NCI-H1105 treated with DMSO at 0.1 percent for 48 hours (cell line): ENCODE data around the gene CCDC69.
"Not testable (repeated sequence)": the region's sequence is repeated elsewhere in the genome, so short reads cannot be mapped to it uniquely, and the experiment has no call there.

Experiments
- DNase-seq: peaks from one replicate; lab custom pipeline; 2025; lab: John Stamatoyannopoulos, UW

CCDC69 gene

DNA sequence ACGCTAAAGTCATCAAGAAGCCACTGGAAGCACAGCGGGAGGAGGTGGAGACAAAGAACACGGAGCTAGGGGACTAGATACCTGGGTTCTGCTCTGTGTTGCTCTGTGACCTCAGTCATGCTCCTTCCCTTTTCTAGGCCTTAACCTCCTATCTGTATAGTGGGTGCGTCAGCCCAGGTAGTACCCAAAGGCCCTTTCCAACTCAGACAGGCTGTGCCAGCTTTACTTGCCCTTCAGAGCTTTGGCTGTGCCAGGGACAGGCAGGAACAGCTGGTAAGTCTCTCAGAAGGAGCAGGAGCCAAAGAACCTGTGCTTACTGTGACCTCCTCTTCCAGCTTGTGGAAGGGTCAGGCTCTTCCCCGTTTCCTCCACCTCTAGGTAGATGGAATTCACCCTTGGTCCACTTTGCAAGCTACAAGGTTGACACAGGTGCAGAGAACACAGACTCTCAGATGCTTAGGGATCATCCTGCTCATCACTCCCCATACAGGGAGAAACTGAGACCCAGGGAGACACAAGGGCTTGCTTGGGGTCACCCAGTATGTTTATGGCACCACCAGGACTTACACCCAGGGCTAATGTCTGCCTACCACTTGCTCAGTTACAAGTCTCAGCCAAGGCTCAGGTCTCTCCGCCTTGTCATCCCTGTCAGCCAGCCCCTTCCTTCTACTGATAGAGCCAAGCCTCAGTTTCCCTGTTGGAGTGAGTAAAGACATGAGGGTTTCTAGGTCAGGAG, 1.7 kb downstream of the CCDC69 start:
- DNase-seq, result no peak

DNA sequence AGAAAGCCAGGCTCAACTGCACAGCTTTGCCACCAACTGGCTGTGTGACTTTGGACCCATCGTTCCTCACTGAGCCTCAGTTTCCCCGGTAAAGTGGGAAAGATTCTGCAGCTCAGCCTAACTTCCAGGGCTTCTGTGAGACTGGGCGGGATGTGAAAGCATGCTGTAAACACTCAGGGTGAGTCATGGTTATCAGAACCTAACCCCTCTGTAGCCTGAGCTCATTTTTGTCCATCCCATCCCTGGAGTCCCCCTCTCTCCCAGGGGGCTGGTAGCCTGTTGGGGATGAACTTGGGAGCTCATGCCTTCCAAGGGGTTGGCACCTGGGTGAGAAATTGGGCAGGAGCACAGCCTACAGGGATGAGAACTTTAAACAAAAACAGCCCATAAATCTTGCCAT, 2.3 kb downstream of the CCDC69 start:
- DNase-seq, result no peak

DNA sequence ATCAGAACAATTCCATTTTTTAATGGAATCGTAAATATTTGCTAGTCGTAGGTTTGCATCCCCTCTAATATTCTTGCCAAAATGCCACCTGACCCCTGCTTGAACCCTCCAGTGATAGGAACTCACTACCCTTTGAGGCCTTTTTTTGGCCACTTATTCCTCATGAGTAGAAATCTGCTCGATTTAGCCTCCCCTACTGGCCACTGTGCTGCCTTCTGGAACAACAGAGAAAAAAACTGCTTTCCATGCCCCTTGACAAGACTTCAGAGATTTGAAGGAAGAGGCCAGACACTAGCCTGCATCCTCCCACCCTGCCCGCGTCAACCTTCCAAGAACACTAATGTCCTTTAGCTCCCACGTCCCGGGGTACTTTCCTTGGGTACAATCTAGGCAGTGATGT, 4.1 kb downstream of the CCDC69 start:
- DNase-seq, result no peak

DNA sequence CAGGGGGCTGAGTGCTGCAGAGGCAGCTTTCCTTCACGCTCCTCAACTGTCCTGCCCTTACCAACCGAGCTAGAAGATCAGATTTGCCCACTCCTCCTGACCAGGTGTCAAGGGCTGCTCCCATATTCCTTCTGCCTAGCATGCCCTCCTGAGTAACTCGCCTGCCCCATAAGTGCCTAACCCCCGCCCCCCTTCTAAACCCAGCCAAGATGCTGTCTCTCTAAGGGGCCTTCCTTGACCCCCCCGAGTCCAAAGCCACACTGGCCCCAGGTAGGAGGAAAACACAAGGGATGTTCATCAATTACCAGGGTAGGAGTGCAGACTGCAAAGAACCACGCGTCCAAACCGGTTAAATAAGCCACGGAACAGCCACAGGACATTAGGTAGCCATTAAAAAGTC, 4.8 kb downstream of the CCDC69 start:
- no peak for DNase-seq

DNA sequence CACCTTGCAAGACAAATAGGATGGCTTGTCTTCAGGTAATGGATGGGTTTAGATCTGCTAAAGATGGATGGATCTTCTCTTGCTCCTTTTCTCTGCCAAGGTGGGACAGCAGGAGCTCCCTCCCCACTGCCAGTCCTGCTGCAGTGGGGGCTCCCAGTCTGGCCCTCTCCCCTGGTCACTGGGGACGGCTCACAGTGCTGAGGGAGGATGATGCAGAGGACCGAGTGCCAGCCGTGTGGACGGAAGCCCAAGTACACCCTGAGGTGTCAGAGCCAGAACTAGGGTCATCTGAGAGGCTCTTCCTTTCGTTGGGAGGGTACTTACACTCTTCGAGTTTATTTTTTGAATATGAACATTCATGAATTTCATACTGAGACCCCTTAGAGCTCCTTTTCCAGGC, 5.7 kb downstream of the CCDC69 start:
- DNase-seq, result no peak

DNA sequence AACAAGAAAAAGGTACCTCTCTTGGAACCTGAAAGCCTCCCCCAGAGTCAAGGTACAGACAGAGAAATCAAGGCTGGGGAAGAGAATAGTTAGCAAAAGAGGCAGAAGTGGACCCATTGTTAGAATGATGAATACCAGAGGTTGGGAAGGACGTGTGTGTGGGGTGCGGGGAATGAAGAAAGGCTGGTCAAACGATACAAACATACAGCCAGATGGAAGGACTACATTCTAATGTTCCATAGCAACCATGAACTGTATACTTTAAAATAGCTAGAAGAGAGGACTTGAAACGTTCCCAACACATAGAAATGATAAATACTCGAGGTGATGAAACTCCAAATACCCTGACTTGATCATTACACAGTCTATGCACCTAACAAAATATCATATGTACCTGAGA, 7.1 kb downstream of the CCDC69 start:
- DNase-seq, result no peak

DNA sequence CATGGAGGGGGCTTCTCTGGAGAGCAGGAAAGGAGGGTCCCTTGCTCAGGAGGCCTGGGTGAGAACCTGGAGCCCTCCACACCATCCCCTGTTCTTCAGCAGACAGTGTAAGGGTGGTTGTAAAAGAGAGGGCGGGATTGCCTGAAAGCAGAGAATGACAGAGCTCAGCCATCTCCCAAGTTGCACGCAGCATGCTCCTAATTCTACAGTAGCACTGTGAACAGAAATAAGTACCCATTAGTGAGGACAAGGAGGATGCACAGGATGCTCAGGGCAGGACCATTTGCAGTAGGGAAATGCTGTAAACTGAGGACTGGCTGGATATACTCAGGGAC, 8.4 kb downstream of the CCDC69 start:
- DNase-seq, result no peak

DNA sequence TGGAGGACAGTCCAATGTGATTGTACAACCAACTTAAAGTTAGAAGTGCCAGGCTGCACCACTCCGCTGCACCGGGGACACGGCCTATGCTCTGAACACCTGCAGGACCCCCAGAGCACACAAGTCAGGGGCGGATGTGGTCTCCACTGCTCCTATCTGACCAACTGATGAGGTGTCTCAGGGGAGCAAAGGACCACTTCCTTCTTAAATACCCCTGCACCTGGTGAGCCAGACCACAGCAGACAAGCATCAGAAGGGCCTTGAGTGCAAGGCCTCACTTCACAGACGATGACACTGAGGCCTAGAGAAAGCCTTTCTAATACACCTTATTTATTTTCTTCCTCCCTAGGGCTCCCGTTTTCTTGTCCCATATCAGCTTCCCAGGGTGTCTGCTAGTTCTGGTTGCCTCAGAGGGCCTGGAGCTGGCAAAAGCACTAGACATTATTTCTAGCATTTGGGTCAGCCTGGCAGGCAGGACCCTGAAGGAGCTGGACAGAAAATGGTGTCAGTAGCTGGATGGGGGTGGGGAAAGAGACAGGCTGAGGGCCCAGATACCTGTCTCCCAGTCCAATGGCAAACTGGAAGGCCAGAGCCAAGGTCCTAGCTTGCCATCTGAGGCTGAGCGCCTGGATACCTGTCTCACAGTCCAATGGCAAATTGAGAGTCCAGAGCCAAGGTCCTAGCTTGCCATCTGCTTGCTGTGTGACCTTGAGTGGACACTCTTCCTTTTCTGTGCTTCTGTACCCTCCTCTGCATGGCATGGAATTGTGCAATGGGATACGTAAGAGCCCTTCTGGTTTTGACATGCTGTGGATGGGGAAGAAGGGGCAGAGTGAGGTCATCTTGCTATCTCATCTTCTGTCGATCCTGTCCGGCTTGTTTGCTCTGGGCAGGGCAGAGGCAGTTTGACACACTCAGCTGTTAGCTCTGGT, 9.0 kb downstream of the CCDC69 start:
- no peak for DNase-seq

DNA sequence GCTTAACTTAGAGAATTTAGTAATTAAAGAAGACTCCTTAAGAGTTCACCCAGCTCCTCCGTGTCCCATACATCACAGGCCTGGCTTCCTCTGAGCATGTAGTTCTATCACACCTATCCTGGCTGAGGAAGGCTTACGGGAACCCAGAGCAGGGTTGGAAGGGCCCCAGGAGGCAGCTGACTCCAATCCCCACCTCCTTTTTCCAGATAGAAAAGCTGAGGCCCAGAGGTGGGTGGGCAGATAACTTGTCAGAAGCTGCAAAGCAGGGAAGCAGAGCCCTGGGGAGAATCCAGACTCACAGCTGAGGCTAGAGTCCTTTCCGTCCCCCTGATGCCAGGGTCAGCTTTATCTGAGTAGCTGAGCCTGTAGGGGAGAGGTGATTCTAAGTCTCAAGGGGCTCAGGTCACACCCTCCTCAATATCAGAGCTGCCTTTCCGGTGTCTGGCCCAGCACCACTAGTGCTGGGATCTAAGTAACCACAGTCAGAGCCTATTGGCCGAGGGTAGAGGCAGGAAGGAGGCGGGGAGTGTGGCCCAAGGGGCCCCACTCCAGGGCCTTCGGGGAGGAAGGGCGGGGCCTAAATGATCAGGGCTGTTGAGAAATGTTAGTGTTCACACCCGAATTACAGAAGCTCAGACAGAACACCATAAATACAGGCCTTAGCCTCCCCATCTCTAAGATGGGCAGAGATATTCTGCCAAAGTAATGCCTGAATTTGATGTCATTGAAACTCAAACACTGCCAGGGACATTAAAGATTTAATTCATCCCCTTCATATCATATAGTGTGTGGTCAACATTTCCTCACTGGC, 9.9 kb downstream of the CCDC69 start:
- no peak for DNase-seq

DNA sequence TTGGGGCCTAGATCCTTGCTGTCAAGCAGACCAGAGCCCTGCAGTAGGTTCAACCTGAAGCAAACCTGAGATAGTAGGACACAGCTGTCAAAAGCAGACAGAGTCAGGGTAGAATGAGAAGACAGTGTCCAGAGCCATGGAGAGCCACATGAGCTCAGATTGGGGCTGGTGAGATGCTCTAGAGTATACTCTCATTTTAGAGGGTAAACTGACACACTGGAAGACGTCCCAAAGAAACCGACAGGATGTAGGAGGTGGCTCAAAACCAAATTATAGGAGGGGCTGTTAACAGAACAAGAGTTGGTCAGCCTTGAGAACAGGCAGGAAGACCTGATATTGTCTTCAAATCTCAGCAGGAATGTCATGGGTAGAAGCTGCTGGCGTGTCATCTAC, 11.5 kb downstream of the CCDC69 start:
- no peak for DNase-seq

DNA sequence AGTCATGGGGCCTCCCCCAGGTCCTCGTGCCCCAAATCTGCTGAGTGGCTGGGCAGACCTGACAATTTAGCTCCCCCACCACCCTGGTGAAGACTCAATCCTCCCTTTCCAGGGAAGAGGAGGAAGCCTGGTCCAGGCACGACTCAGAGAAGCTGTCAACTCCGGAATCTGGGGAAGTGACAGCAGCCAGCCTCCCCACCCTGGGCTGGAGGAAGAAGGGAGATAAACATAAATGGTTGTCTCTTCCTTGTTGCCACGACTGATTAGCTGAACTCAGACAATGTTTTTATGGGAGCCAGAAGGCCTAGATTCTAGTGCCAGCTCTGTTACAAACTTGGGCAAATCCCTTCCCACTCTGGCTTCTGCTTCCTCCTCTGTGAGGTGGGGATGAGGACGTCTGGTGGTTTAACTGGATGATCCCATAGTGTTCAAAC, 15.4 kb downstream of the CCDC69 start:
- no peak for DNase-seq

DNA sequence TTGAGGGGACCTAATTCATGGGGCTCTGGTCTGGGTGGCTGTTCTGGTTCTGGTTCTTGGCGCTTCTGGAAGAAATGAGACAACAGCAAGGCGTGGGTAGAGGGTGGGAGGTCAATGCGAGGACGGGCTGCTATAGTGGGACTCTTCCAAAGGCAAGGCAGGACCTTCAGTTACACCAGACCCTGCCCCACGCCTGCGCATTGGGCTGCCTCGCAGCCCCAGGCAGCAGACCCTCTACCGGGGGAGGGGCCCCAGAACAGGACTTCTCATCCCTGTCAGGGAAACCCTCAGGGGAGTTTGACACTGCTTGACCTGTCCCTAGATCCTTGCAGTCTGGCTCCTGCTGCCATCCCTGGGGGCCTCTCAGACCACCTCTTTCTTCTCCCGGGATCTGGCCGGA, 18.5 kb downstream of the CCDC69 start:
- no peak for DNase-seq

DNA sequence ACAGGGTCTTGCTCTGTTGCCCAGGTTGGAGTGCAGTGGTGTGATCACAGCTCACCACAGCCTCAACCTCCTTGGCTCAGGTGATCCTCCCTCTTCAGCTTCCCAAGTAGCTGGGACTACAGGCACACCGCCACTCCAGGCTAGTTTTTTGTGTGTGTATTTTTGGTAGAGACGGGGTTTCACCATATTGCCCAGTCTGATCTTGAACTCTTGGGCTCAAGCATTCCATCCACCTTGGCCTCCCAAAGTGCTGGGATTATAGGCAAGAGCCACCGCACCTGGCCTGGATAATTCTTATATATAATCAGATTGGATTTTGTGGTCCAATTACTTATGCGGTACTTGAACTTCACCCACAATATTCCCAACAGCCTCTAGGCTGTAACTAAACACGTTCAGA, 19.8 kb downstream of the CCDC69 start:
- DNase-seq, result no peak

DNA sequence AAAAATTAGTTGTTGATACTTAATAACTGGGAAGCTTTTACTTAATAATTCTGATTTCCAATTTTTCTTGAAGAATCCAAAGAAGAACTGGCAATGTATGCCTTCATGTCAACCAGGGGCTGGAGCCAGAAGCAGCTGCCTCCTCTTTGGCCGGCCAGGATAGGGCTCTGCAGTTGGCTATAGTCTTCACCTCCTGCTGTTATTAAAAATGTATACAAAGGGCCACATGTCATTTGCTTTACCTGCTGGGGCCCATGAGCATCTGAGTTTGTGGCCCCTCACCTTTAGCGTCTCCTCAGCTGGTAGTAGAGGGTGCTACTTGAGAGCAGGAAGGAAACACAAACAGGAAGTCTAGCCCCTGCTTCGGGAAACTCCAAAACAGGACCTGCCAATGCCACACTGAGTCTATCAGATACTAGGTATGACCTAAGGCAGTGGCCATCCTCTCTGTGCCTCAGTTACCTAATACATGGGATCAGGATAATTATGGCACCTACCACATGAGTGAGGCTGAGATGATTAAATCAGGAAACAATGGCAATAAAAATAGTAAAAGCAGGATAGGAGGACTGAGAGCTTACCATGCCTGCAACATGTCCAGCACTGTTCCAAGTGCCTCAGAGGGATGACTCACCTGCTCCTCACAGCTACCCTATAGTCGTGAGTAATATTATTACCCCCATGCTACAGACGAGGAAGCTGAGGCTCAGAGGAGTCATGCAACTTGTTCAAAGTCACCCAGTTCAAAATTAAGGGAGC, 21.3 kb downstream of the CCDC69 start:
- no peak for DNase-seq

DNA sequence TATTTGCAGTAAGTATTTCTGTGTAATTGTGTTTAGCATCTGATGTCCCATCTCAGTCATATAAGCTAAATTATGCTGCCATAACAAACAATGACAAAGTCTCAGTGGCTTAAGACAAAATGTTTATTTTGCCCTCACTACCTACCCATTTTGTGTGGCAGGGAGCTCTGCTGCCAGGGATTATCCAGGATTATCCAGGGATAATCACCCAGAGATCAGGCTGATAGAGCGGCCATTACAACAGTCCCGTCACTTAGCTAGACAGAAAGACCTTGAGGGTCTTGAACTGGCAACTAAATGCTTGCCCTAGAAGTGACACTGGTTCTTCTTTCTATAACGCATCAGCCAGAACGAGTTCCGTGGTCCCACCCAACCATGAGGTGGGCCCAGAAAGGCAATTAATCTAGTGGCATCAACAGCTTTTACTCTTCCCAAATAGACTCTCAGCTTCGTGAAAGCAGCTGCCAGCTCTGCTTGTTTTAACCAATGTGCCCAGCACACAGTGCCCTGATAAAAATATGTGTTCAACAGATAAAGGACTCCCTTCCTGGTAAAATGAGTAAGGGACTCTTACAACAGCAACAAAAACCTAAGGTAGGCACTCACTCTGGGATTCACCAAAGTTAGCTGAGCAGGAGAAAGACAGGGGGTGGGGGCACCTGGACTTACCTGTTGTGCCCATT, 22.8 kb downstream of the CCDC69 start:
- no peak for DNase-seq

DNA sequence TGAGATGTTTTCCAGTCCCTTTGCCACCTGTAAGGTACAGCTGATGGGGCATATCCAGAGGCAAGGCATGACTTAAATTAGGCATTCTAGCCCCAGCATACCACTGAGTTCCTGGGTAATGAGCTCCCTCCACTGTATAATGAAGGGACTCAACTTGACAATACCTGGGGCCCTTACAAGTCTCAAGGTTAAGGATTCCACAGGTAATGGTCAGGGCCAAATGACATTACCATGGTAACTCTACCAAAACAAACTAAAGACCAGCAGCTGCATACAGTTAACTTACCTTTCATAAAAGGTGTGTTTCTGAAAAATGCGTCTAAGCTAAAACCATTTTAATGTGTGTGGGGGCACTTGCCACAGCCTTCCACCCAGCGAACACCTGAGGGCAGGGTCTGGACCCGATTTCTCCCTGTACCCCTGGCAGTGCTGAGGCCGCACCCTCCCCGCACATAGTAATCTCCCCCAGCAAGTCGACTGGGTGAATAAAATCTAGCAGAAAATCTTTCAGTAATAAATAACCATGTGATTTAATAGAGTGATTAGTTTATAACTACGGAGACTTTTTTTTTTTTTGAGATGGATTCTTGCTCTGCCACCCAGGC, 24.2 kb downstream of the CCDC69 start:
- DNase-seq, result no peak

DNA sequence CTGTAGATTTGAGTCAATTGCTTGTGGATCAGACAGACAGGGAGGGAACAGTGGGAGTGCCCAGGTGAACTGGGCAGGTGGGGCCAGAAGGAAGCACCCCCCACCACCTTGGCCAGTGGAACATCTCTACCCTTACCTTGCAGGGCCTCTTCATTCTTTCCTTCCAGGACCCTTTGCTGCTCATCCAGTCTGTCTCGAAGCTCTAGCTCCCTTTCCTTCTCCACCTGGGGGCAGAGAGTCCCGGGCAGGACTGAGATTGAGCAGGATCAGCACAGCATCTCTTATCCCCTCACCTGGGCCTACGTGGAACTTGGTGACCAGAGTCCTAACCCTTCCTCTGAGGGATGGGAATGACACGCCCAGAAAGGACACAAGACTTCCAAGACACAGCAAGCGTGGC, 25.0 kb downstream of the CCDC69 start:
- no peak for DNase-seq

DNA sequence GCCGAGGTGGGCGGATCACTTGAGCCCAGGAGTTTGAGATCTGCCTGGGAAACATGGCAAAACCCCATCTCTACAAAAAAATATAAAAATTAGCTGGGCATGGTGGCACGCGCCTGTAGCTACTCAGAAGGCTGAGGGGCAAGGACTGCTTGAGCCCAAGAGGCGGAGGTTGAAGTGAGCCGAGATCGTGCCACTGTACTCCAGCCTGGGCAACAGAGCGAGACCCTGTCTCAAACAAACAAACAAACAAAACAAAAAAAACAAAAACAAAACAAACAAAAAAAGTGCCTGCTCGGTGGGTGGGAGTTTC, 26.6 kb downstream of the CCDC69 start:
- DNase-seq, result not testable (repeated sequence)

DNA sequence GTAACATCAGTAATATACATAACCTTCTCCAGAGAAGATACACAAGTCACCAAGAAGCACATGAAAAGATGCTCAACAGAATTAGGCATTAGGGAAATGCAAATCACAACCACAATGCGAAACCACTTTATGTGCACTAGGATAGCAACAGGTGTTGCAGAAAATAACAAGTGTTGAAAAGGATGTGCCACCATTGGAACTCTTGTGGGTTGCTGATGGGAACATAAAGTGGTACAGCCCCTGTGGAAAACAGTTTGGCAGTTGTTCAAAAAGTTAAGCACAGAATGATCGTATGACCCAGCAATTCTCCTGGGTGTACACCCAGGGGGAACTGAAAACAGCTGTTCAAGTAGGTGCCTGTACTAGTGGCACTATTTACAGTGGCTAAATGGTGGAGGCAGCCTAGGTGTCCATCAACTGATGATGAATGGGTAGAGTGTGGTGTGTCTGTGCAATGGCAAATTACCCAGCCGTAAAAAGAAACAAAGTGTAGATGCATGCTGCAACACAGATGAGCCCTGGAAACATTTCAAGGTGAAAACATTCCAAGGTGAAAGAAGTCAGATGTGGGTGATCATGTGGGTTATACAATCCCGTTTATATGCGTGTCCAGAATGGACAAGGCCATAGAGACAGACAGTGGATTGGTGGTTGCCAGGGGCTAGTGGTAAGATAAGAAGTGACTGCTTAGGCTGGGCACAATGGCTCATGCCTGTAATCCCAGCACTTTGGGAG, 27.2 kb downstream of the CCDC69 start:
- peak; percentile 1 for DNase-seq

DNA sequence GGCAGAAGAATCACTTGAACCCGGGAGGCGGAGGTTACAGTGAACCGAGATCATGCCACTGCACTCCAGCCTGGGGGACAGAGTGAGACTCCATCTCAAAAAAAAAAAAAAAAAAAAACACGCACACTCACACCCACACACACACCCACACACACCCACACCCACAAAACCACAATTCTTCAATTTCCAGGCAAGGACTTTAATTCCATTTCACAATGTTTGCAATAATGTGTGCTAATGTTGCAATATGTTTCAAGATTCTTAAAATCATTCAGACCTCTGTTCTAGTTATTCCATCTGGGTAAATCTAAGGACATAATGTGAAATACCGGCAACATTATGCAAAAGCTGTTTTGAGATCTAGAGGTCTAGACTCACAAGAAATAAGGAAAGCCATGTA, 28.3 kb downstream of the CCDC69 start:
- no peak for DNase-seq
